RWPE1 (cell line): Measurements from ENCODE around the gene FKRP.
A peak's percentile ranks its signal among the peaks of the same experiment; 100 is the strongest.

ENCODE experiments used
- CTCF ChIA-PET: fragments of 350-600 bp; sonication (Branson Sonifier 250); formaldehyde crosslinking; extraction: SDS; loops from one replicate; lab custom pipeline; 2021; lab: Yijun Ruan, JAX
- POLR2A ChIA-PET: fragments of 400-600 bp; formaldehyde crosslinking; extraction: SDS; loops from one replicate; lab custom pipeline; 2020; ENCODE audit warnings: antibody characterized with exemption; ENCODE audit not compliant: low non-redundant PET; lab: Yijun Ruan, JAX
- DNase-seq: peaks from one replicate; pipeline ENCODE4 v3.0.0; 2012; ENCODE audit warnings: low spot score
- H3K27ac ChIP-seq: fragments of 450-650 bp; 2 replicates; pipeline ENCODE4 v1.5.1; 2017
- CTCF ChIP-seq: fragments of 450-650 bp; conservative IDR thresholded peaks from 2 replicates; pipeline ENCODE4 v1.5.1; 2017; ENCODE audit warnings: low read depth, mild to moderate bottlenecking

FKRP gene

DNA sequence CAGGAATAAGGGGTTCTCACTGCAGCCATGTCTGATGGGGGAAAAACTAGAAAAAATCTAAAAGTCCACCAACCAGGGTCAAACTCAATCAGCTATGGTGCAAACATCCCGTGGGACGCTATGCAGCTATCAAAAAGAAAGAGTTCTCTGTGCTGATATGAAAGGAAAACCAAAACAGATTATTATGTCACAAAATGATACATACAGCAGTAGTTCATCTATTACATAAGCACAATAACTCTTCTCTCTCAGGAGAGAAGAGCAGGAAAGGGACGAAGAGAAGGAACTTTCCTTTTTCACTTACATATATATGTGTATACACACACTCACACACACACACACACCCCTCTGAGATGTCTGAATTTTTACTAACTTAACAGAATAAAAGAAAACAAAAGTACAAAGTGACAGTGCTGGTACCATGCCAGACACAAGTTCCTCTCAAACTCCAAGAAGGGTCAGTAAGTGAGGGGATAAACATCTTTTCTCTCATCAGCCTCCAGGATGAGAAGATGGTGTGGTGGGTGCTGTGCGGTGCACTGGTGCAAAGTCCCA lies 2.9 kb upstream of the FKRP start:
- ChIA-PET POLR2A (no interaction called here), CTCF (no interaction called here)
- peak overlapping the region; percentile 27; the same call in 1 of the 2 replicates for H3K27ac ChIP-seq
- no peak for DNase-seq
- no peak for TF ChIP-seq CTCF

DNA sequence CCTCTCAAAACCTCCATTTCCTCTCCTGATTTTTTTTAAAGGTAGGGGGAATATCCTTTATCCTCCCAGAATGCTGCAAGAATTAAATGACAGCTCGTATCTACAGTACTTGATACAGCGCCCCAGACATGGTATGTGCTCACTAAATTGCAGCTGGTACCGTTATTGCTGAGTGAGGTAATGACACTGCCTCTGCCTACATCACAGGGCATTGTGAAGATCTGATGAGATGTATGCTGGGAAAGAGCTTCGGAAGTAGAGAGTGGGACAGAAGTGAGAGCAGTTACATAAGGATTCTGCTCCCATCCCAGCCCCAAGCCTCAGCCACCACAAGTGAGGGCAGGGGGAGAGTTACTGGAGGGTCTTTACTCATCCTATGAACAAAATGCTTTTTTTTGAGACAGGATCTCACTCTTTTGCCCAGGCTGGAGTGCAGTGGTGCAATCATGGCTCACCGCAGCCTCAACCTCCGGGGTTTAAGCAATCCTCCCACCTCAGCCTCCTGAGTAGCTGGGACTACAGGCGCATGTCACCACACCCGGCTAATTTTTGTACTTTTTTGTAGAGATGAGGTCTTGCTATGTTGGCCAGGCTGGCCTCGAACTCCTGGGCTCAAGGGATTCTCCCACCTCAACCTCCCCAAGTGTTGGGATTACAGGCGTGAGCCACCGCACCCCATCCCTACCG lies 1.7 kb upstream of the FKRP start:
- TF ChIP-seq CTCF = no peak
- DNase-seq = no peak
- ChIA-PET CTCF (interaction anchor here (0.8 to 1.0 kb wide), 2 partner anchors 96 to 127 kb away, joined by 4 to 5 read pairs; no protein-coding TSS in a partner anchor), POLR2A (no interaction called here)
- H3K27ac ChIP-seq = peak overlapping the region; percentile 84

- DNase-seq = no peak
- peak overlapping the region; percentile 84 for H3K27ac ChIP-seq
- ChIA-PET CTCF (interaction anchor here (0.6 to 1.0 kb wide), 2 partner anchors 95 to 531 kb away, joined by 3 to 5 read pairs; no protein-coding TSS in a partner anchor), POLR2A (no interaction called here)
- no peak for TF ChIP-seq CTCF
Measured at GRCh38 chr19:46745030-46745429, 827 bp upstream of the FKRP start.

GRCh38 chr19:46746281-46747057 lies 612 bp downstream of the FKRP start, which contains the start of gene STRN4:
Gene STRN4, minus strand, starts transcription at chr19:46746450. Its CDS starts 20 bp downstream, at chr19:46746430.
- ChIA-PET POLR2A (no interaction called here), CTCF (interaction anchor here (0.6 to 0.7 kb wide), 3 partner anchors 19 to 132 kb away, joined by 3 read pairs; no protein-coding TSS in a partner anchor)
- H3K27ac ChIP-seq = peak within 1 kb of the TSS; percentile 84
- TF ChIP-seq CTCF = no peak
- peak; percentile 90 for DNase-seq

DNA sequence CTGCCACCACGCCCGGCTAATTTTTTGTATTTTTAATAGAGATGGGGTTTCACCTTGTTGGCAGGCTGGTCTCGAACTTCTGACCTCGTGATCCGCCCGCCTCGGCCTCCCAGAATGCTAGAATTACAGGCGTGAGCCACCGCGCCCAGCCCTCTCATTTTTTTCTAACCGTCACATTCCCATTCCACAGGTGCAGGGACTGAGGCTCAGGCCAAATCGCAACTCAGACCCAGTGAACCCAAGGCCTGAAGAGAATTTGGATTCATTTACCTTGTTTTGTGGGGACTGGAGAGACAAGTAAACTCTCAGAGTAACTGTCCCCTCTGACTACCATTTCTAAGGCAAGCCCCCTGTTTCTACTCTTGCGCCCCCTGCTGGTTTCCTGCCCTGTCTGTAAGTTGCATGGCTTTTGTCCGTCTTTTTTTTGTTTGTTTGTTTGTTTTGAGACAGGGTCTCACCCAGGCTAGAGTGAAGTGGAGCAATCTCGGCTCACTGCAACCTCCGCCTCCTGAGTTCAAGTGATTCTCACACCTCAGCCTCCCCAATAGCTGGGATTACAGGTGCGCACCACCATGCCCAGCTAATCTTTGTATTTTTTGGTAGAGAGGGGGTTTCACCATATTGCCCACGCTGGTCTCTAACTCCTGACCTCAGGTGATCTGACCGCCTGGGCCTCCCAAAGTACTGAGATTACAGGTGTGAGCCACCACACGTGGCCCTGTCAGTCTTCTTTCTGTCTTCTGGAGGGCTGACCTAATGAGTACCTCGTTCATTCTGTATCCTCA lies 2.7 kb downstream of the FKRP start:
- DNase-seq = no peak
- CTCF ChIA-PET = interaction anchor here (0.6 to 3.0 kb wide), 4 partner anchors 18 to 112 kb away, joined by 4 to 14 read pairs (median 5); partner anchors contain the start of gene ARHGAP35

More for the DNA sequence above, 2.7 kb downstream of the FKRP start:
- TF ChIP-seq CTCF = peak; percentile 69
- H3K27ac ChIP-seq = peak overlapping the region; percentile 43
- POLR2A ChIA-PET = no interaction called here
